ENCODE results near the gene USP40.

DNA sequence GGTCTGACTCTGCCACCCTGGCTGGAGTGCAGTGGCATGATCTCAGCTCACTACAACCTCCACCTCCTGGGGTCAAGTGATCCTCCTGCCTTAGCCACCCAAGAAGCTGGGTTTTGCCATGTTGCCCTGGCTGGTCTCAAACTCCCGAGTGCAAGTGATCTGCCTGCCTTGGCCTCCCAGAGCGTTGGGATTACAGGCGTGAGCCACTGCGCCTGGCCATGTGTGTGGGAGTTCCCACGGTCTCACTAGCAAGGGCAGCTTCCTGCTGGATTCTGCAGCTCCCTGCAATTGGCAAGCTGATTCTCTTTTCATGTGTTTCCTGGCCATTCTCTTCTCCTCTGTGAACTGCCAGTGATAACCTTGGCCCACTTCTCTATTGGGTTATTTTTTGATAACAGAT, 84.0 kb downstream of the USP40 start:
- TF ChIP-seq, protein P1, sequence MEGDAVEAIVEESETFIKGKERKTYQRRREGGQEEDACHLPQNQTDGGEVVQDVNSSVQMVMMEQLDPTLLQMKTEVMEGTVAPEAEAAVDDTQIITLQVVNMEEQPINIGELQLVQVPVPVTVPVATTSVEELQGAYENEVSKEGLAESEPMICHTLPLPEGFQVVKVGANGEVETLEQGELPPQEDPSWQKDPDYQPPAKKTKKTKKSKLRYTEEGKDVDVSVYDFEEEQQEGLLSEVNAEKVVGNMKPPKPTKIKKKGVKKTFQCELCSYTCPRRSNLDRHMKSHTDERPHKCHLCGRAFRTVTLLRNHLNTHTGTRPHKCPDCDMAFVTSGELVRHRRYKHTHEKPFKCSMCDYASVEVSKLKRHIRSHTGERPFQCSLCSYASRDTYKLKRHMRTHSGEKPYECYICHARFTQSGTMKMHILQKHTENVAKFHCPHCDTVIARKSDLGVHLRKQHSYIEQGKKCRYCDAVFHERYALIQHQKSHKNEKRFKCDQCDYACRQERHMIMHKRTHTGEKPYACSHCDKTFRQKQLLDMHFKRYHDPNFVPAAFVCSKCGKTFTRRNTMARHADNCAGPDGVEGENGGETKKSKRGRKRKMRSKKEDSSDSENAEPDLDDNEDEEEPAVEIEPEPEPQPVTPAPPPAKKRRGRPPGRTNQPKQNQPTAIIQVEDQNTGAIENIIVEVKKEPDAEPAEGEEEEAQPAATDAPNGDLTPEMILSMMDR (conservative IDR thresholded peaks at IDR 0.05; ENCODE audit: low read length), result no peak
- no peak for TF ChIP-seq EZH2phosphoT487 (IDR thresholded peaks at IDR 0.05; ENCODE audit: borderline replicate concordance)

All from Loucy (cell line).